ENCODE data around the gene IFT43.

IFT43 gene

DNA sequence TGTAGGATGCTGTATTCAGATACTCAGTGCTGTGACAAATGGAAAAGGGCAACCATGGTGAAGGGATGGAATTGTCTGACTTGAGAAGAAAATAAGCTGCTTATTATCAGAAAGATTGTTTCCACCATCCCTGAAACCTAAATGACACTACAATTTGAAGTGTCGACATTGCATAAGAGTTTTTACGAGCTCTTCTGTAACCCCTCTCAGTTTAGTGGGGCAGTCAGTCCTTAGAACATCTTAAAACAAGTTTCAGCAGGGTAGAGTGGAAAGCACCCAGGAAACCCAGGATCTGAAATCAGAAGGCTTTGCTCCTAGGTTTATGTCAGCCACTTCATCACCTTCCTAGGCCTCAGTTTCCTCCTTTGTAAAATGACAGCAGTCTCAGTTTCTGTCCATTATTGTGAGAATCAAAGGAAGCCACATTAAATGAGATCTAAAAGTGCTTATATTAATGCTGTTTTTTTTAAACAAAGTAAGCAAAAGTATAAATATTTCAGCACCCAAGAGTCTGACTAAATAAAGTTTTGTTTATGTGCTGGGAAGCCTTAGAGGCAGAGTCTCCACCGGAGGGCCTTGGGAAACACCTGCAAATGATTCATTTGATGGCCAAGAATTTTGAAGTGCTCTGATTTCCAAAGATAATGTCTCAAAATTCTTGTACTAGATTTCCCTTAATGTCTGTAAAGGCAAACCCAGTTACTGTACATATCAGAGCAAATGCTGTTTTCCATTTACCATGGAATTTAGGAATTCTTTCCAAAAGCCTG lies 1.8 kb downstream of the IFT43 start:
- no peak overlapping the region for H4K8ac ChIP-seq (ENCODE audit: low read length)
- H2BK12ac ChIP-seq (ENCODE audit: low read length in 2 of 2): no peak overlapping the region
- no peak overlapping the region for H3K23ac ChIP-seq (ENCODE audit: low read length in 2 of 2)
- H3K36me3 ChIP-seq (ENCODE audit: control insufficient read depth in 1 of 2, insufficient read depth in 2 of 2, low read depth in 1 of 2, low read length in 2 of 2): peaks cover 11 to 21% of the 10 kb centered on the region in 2 experiments
- H3K9me3 ChIP-seq (ENCODE audit: control insufficient read depth, low read length): no peaks in the 10 kb centered on the region
- no peak overlapping the region for H3K4ac ChIP-seq (ENCODE audit: low read depth in 1 of 2, low read length in 2 of 2)
- no peak for DNase-seq
- no peaks in the 10 kb centered on the region for H3K27me3 ChIP-seq (ENCODE audit: control insufficient read depth in 1 of 2, insufficient read depth in 1 of 2, low read length in 2 of 2)
- no peak overlapping the region for H2AK5ac ChIP-seq (ENCODE audit: low read length, severe bottlenecking)
- peaks cover 13% of the 10 kb centered on the region for H3K79me1 ChIP-seq (replicated peaks; ENCODE audit: low read length, poor library complexity, severe bottlenecking)
- peak overlapping the region; percentile 97 for H3K9ac ChIP-seq (ENCODE audit: low read length)
- no peak overlapping the region for H2BK15ac ChIP-seq (ENCODE audit: low read depth, poor library complexity, severe bottlenecking)
- peak overlapping the region in 1 of 2 experiments; percentile 88 for H3K4me3 ChIP-seq (ENCODE audit: insufficient read depth in 1 of 2, low read depth in 1 of 2, low read length in 2 of 2)
- no peak overlapping the region for H3K14ac ChIP-seq (ENCODE audit: low read length in 2 of 2)
- no peak overlapping the region for H4K91ac ChIP-seq (ENCODE audit: low read length)
- H3K4me1 ChIP-seq (ENCODE audit: control insufficient read depth, insufficient read depth, low read depth, low read length): peaks cover 4% of the 10 kb centered on the region
- no peak overlapping the region for H3K27ac ChIP-seq (ENCODE audit: low read length, poor library complexity, severe bottlenecking)
- H2BK5ac ChIP-seq (ENCODE audit: low read depth, low read length, poor library complexity, severe bottlenecking): no peak overlapping the region
- H3K18ac ChIP-seq (ENCODE audit: low read depth in 1 of 2, low read length in 2 of 2): no peak overlapping the region
- no peak overlapping the region for H2BK120ac ChIP-seq (ENCODE audit: low read depth, low read length)
- 78% methylated on average over 3 of the region's 3 CpGs for WGBS
- no peak overlapping the region for H2AFZ ChIP-seq (ENCODE audit: low read depth, low read length)
- H3K4me2 ChIP-seq (ENCODE audit: low read length, poor library complexity, severe bottlenecking): no peak overlapping the region

DNA sequence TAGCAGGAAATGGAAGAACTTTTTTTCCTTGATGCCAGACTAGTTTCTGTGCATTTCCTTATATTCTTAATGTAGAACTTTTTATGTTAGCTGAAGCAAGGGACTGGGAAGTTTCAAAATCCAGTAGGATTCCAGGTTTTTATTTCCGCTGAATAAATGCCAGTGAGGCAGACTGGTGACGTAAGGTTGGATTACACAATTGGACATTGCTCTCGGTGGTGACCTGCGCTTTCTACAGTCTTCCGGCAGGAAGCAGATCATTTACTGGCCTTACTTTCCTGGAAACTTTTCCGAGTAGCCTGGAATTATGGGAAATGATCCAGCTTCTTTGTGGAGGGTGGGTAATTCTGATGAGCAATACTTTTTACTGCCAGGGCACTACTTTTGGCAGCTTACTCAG lies 3.6 kb downstream of the IFT43 start:
- H3K79me1 ChIP-seq (replicated peaks; ENCODE audit: low read length, poor library complexity, severe bottlenecking): peaks cover 13% of the 10 kb centered on the region
- no peak overlapping the region for H3K4ac ChIP-seq (ENCODE audit: low read depth in 1 of 2, low read length in 2 of 2)
- no peak overlapping the region for H2AK5ac ChIP-seq (ENCODE audit: low read length, severe bottlenecking)
- H2BK12ac ChIP-seq (ENCODE audit: low read length in 2 of 2): no peak overlapping the region
- H3K4me1 ChIP-seq (ENCODE audit: control insufficient read depth, insufficient read depth, low read depth, low read length): no peaks in the 10 kb centered on the region
- no peak overlapping the region for H3K14ac ChIP-seq (ENCODE audit: low read length in 2 of 2)
- peaks cover 11 to 38% of the 10 kb centered on the region in 2 experiments for H3K36me3 ChIP-seq (ENCODE audit: control insufficient read depth in 1 of 2, insufficient read depth in 2 of 2, low read depth in 1 of 2, low read length in 2 of 2)
- H4K91ac ChIP-seq (ENCODE audit: low read length): no peak overlapping the region
- H3K9ac ChIP-seq (ENCODE audit: low read length): peak overlapping the region; percentile 56
- H2BK5ac ChIP-seq (ENCODE audit: low read depth, low read length, poor library complexity, severe bottlenecking): no peak overlapping the region
- H4K8ac ChIP-seq (ENCODE audit: low read length): no peak overlapping the region
- no peak overlapping the region for H2BK120ac ChIP-seq (ENCODE audit: low read depth, low read length)
- H3K4me3 ChIP-seq (ENCODE audit: insufficient read depth in 1 of 2, low read depth in 1 of 2, low read length in 2 of 2): peak overlapping the region in 1 of 2 experiments; percentile 22
- no peak overlapping the region for H3K4me2 ChIP-seq (ENCODE audit: low read length, poor library complexity, severe bottlenecking)
- H2AFZ ChIP-seq (ENCODE audit: low read depth, low read length): no peak overlapping the region
- no peak overlapping the region for H2BK15ac ChIP-seq (ENCODE audit: low read depth, poor library complexity, severe bottlenecking)
- H3K27ac ChIP-seq (ENCODE audit: low read length, poor library complexity, severe bottlenecking): no peak overlapping the region
- no peaks in the 10 kb centered on the region for H3K27me3 ChIP-seq (ENCODE audit: control insufficient read depth in 1 of 2, insufficient read depth in 1 of 2, low read length in 2 of 2)
- no peaks in the 10 kb centered on the region for H3K9me3 ChIP-seq (ENCODE audit: control insufficient read depth, low read length)
- H3K23ac ChIP-seq (ENCODE audit: low read length in 2 of 2): no peak overlapping the region
- peak; percentile 57 for DNase-seq
- no peak overlapping the region for H3K18ac ChIP-seq (ENCODE audit: low read depth in 1 of 2, low read length in 2 of 2)
- WGBS: 87% methylated on average over 6 of the region's 6 CpGs

DNA sequence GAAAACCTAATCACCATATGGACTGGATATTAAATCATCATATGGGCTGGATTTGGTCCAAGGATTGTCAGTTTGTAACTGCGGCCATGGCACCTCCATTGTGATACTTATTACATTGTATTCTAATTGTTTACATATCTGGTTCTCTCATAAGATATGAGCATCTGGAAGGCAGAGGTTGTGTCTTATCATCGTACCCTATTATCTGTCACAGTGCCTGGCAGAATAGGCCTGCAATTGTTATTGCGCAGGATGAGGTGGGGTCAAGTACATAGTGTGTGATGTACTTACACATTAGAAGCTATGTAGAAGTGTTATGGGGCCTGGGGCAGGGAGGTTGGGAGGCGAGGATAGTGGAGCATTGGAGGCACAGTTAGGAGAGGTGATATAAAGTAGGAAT lies 4.7 kb downstream of the IFT43 start:
- Histone ChIP-seq H2BK12ac (ENCODE audit: low read length in 2 of 2) (no peak overlapping the region), H2BK120ac (ENCODE audit: low read depth, low read length) (no peak overlapping the region), H3K9ac (ENCODE audit: low read length) (no peak overlapping the region), H2BK5ac (ENCODE audit: low read depth, low read length, poor library complexity, severe bottlenecking) (no peak overlapping the region), H3K27me3 (ENCODE audit: control insufficient read depth in 1 of 2, insufficient read depth in 1 of 2, low read length in 2 of 2) (no peaks in the 10 kb centered on the region), H3K23ac (ENCODE audit: low read length in 2 of 2) (no peak overlapping the region), H3K36me3 (ENCODE audit: control insufficient read depth in 1 of 2, insufficient read depth in 2 of 2, low read depth in 1 of 2, low read length in 2 of 2) (peaks cover 12 to 48% of the 10 kb centered on the region in 2 experiments), H2AFZ (ENCODE audit: low read depth, low read length) (no peak overlapping the region), H3K4ac (ENCODE audit: low read depth in 1 of 2, low read length in 2 of 2) (no peak overlapping the region), H3K4me2 (ENCODE audit: low read length, poor library complexity, severe bottlenecking) (no peak overlapping the region), H3K18ac (ENCODE audit: low read depth in 1 of 2, low read length in 2 of 2) (no peak overlapping the region), H2AK5ac (ENCODE audit: low read length, severe bottlenecking) (no peak overlapping the region), H3K27ac (ENCODE audit: low read length, poor library complexity, severe bottlenecking) (no peak overlapping the region), H3K4me1 (ENCODE audit: control insufficient read depth, insufficient read depth, low read depth, low read length) (no peaks in the 10 kb centered on the region), H3K14ac (ENCODE audit: low read length in 2 of 2) (no peak overlapping the region), H3K79me1 (replicated peaks; ENCODE audit: low read length, poor library complexity, severe bottlenecking) (peaks cover 15% of the 10 kb centered on the region), H2BK15ac (ENCODE audit: low read depth, poor library complexity, severe bottlenecking) (no peak overlapping the region), H4K8ac (ENCODE audit: low read length) (no peak overlapping the region), H4K91ac (ENCODE audit: low read length) (no peak overlapping the region), H3K9me3 (ENCODE audit: control insufficient read depth, low read length) (no peaks in the 10 kb centered on the region), H3K4me3 (ENCODE audit: insufficient read depth in 1 of 2, low read depth in 1 of 2, low read length in 2 of 2) (no peak overlapping the region)
- DNase-seq: no peak
- WGBS: 97% methylated on average over 3 of the region's 4 CpGs

DNA sequence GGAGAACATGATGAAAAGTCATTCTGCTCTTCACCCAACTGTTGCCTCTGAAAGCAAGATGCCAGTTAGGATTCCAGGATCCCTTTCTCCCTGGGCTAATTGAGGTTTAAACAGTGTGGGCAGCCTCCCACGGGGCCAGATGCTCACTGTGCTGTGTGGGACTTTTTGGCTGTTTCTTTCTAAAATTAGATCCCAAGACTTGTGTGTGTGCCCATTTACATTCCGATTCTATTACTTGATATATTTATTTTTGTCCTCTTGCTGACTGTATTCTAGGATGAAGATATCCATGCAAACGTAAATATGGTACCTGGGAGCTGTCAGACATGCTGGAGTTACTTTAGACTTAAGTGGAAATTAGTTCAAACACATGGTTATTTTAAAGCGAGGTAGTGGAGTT lies 6.2 kb downstream of the IFT43 start:
- WGBS: 88% methylated on average over 3 of the region's 4 CpGs
- no peaks in the 10 kb centered on the region for H3K4me1 ChIP-seq (ENCODE audit: control insufficient read depth, insufficient read depth, low read depth, low read length)
- peaks cover 13% of the 10 kb centered on the region for H3K79me1 ChIP-seq (replicated peaks; ENCODE audit: low read length, poor library complexity, severe bottlenecking)
- no peak overlapping the region for H3K4me3 ChIP-seq (ENCODE audit: insufficient read depth in 1 of 2, low read depth in 1 of 2, low read length in 2 of 2)
- no peak overlapping the region for H3K18ac ChIP-seq (ENCODE audit: low read depth in 1 of 2, low read length in 2 of 2)
- no peaks in the 10 kb centered on the region for H3K27me3 ChIP-seq (ENCODE audit: control insufficient read depth in 1 of 2, insufficient read depth in 1 of 2, low read length in 2 of 2)
- H3K36me3 ChIP-seq (ENCODE audit: control insufficient read depth in 1 of 2, insufficient read depth in 2 of 2, low read depth in 1 of 2, low read length in 2 of 2): peaks cover 18 to 53% of the 10 kb centered on the region in 2 experiments
- no peak overlapping the region for H3K14ac ChIP-seq (ENCODE audit: low read length in 2 of 2)
- H2BK12ac ChIP-seq (ENCODE audit: low read length in 2 of 2): no peak overlapping the region
- H3K9me3 ChIP-seq (ENCODE audit: control insufficient read depth, low read length): no peaks in the 10 kb centered on the region
- H2BK15ac ChIP-seq (ENCODE audit: low read depth, poor library complexity, severe bottlenecking): no peak overlapping the region
- peak overlapping the region; percentile 48 for H3K9ac ChIP-seq (ENCODE audit: low read length)
- no peak overlapping the region for H3K4ac ChIP-seq (ENCODE audit: low read depth in 1 of 2, low read length in 2 of 2)
- H3K4me2 ChIP-seq (ENCODE audit: low read length, poor library complexity, severe bottlenecking): no peak overlapping the region
- no peak overlapping the region for H2AFZ ChIP-seq (ENCODE audit: low read depth, low read length)
- DNase-seq: no peak
- H3K27ac ChIP-seq (ENCODE audit: low read length, poor library complexity, severe bottlenecking): no peak overlapping the region
- no peak overlapping the region for H2BK5ac ChIP-seq (ENCODE audit: low read depth, low read length, poor library complexity, severe bottlenecking)
- no peak overlapping the region for H4K91ac ChIP-seq (ENCODE audit: low read length)
- H4K8ac ChIP-seq (ENCODE audit: low read length): no peak overlapping the region
- H3K23ac ChIP-seq (ENCODE audit: low read length in 2 of 2): no peak overlapping the region
- H2AK5ac ChIP-seq (ENCODE audit: low read length, severe bottlenecking): no peak overlapping the region
- H2BK120ac ChIP-seq (ENCODE audit: low read depth, low read length): no peak overlapping the region
